IMR-90 (cell line): ENCODE data around the gene OR56A4. TPM values are rescaled to one million over a fixed set of nuclear protein-coding genes. Genes with fewer than 3 reads are reported as not detected.

ENCODE experiments used
- ATAC-seq: fragments of 200-7000 bp; cut with Tn5 transposase; 2 replicates; pipeline ENCODE4 v1.9.1; 2020; ENCODE audit warnings: low read depth, mild to moderate bottlenecking, moderate library complexity
- BruUV-seq: library from RNA; stranded (reverse); fragments of 400-500 nt; replicated peaks from 2 replicates; lab custom pipeline; 2021; lab: Mats Ljungman, UMichigan
- CTCF ChIA-PET: fragments of 300-600 bp; formaldehyde crosslinking; extraction: SDS; loops from one replicate; lab custom pipeline; 2021; ENCODE audit warnings: antibody characterized with exemption; lab: Yijun Ruan, JAX
- POLR2A ChIA-PET: fragments of 300-600 bp; sonication (Branson Sonifier 250); formaldehyde crosslinking; loops from one replicate; lab custom pipeline; 2022; ENCODE audit warnings: antibody characterized with exemption; ENCODE audit not compliant: unreplicated experiment; lab: Charles Lee
- DNase-seq: peaks from one replicate; pipeline ENCODE4 v3.0.0; 2013
- H2AFZ ChIP-seq: replicated peaks from 2 replicates; pipeline ENCODE3; 2013; ENCODE audit warnings: low read length, mild to moderate bottlenecking; ENCODE audit not compliant: poor library complexity
- H2AK5ac ChIP-seq: 2 replicates; pipeline ENCODE4 v1.6.1; 2013; ENCODE audit warnings: low read depth, low read length, inconsistent platforms
- H2AK9ac ChIP-seq: replicated peaks from 2 replicates; pipeline ENCODE3; 2013; ENCODE audit warnings: mild to moderate bottlenecking, low read depth, low read length, moderate library complexity; ENCODE audit not compliant: poor library complexity
- H2BK120ac ChIP-seq: 2 replicates; pipeline ENCODE4 v1.6.1; 2013; ENCODE audit warnings: low read depth, low read length, inconsistent platforms
- H2BK15ac ChIP-seq: 3 replicates; pipeline ENCODE4 v1.6.1; 2013; ENCODE audit warnings: low read depth, low read length, inconsistent platforms
- H2BK20ac ChIP-seq: 2 replicates; pipeline ENCODE4 v1.6.1; 2013; ENCODE audit warnings: low read depth, mild to moderate bottlenecking, inconsistent platforms, low read length, moderate library complexity
- H2BK5ac ChIP-seq: 2 replicates; pipeline ENCODE4 v1.6.1; 2013; ENCODE audit warnings: mild to moderate bottlenecking, low read depth, low read length, inconsistent platforms; ENCODE audit not compliant: poor library complexity, severe bottlenecking
- H3K14ac ChIP-seq: replicated peaks from 2 replicates; pipeline ENCODE4 v1.6.1; 2013; ENCODE audit warnings: low read depth, low read length, inconsistent platforms
- H3K18ac ChIP-seq: 2 replicates; pipeline ENCODE4 v1.6.1; 2013; ENCODE audit warnings: low read depth, low read length, control low read depth
- H3K23ac ChIP-seq: 2 replicates; pipeline ENCODE4 v1.6.1; 2013; ENCODE audit warnings: low read depth, low read length, inconsistent platforms
- H3K27ac ChIP-seq: 2 replicates; pipeline ENCODE4 v1.5.1; 2013; ENCODE audit warnings: mild to moderate bottlenecking, control low read depth, low read length; ENCODE audit not compliant: insufficient read depth
- H3K27me3 ChIP-seq: 2 replicates; pipeline ENCODE4 v1.6.1; 2013; ENCODE audit warnings: low read length; ENCODE audit not compliant: control insufficient read depth, insufficient read depth
- H3K36me3 ChIP-seq: 2 replicates; pipeline ENCODE4 v1.6.1; 2013; ENCODE audit warnings: low read length, mixed read lengths; ENCODE audit not compliant: control insufficient read depth, insufficient read depth
- H3K4ac ChIP-seq: 2 replicates; pipeline ENCODE4 v1.6.1; 2013; ENCODE audit warnings: low read depth, low read length, inconsistent platforms
- H3K4me1 ChIP-seq: 2 replicates; pipeline ENCODE4 v1.6.1; 2013; ENCODE audit warnings: low read length, mixed read lengths; ENCODE audit not compliant: control insufficient read depth, insufficient read depth
- H3K4me2 ChIP-seq: 2 replicates; pipeline ENCODE4 v1.6.1; 2013; ENCODE audit warnings: low read depth, mild to moderate bottlenecking, control low read depth, low read length, moderate library complexity
- H3K4me3 ChIP-seq: 2 replicates; pipeline ENCODE4 v1.5.1; 2013; ENCODE audit warnings: low read depth, mild to moderate bottlenecking, control low read depth, low read length, moderate library complexity; ENCODE audit not compliant: insufficient read depth
- H3K56ac ChIP-seq: 2 replicates; pipeline ENCODE4 v1.6.1; 2013; ENCODE audit warnings: low read length, inconsistent platforms; ENCODE audit not compliant: insufficient read depth; ENCODE audit errors: extremely low read depth
- H3K79me1 ChIP-seq, 2 experiments: 2 replicates each; pipeline ENCODE4 v1.6.1; 2013; ENCODE audit warnings: low read length in 2 of 2, inconsistent platforms in 1 of 2, low read depth in 1 of 2
- H3K9ac ChIP-seq: 2 replicates; pipeline ENCODE4 v1.6.1; 2013; ENCODE audit warnings: low read depth, low read length, control low read depth
- H3K9me1 ChIP-seq: 2 replicates; pipeline ENCODE4 v1.6.1; 2013; ENCODE audit warnings: low read length, inconsistent platforms; ENCODE audit not compliant: insufficient read depth
- H3K9me3 ChIP-seq: 2 replicates; pipeline ENCODE4 v1.6.1; 2013; ENCODE audit warnings: low read length; ENCODE audit not compliant: control insufficient read depth, insufficient read depth
- H4K20me1 ChIP-seq: 2 replicates; pipeline ENCODE4 v1.6.1; 2013; ENCODE audit warnings: low read length, inconsistent platforms; ENCODE audit not compliant: insufficient read depth
- H4K5ac ChIP-seq: 2 replicates; pipeline ENCODE4 v1.6.1; 2013; ENCODE audit warnings: mild to moderate bottlenecking, low read depth, low read length, control low read depth
- H4K8ac ChIP-seq, 2 experiments: 2 replicates each; pipeline ENCODE4 v1.6.1; 2013; ENCODE audit warnings: low read depth in 2 of 2, low read length in 2 of 2, control low read depth in 1 of 2, inconsistent platforms in 1 of 2
- H4K91ac ChIP-seq: 2 replicates; pipeline ENCODE4 v1.6.1; 2013; ENCODE audit warnings: low read depth, low read length, inconsistent platforms; ENCODE audit not compliant: insufficient read depth
- CTCF ChIP-seq: conservative IDR thresholded peaks from 2 replicates; pipeline ENCODE4 v1.5.1; 2012; ENCODE audit warnings: mild to moderate bottlenecking, low read depth, low read length, improper control_type of control experiment
- FOS ChIP-seq: fragments of 150-350 bp; IDR thresholded peaks from 2 replicates; pipeline ENCODE4 v1.6.1; 2016; ENCODE audit warnings: low read depth, low read length
- MAZ ChIP-seq: IDR thresholded peaks from 2 replicates; pipeline ENCODE4 v1.6.1; 2012; ENCODE audit warnings: low read depth, mild to moderate bottlenecking, low read length, improper control_type of control experiment, moderate library complexity, borderline replicate concordance
- MXI1 ChIP-seq: IDR thresholded peaks from 2 replicates; pipeline ENCODE4 v1.6.1; 2012; ENCODE audit warnings: low read depth, mild to moderate bottlenecking, low read length, moderate library complexity, borderline replicate concordance
- NFE2L2 ChIP-seq: fragments of 150-350 bp; IDR thresholded peaks from 2 replicates; pipeline ENCODE4 v1.6.1; 2016; ENCODE audit warnings: low read depth, mild to moderate bottlenecking, low read length
- POLR2A ChIP-seq: IDR thresholded peaks from 2 replicates; pipeline ENCODE4 v1.6.1; 2012; ENCODE audit warnings: mild to moderate bottlenecking, low read depth, low read length
- RAD21 ChIP-seq: IDR thresholded peaks from 2 replicates; pipeline ENCODE4 v1.6.1; 2012; ENCODE audit warnings: low read length, improper control_type of control experiment
- RCOR1 ChIP-seq: IDR thresholded peaks from 2 replicates; pipeline ENCODE4 v1.6.1; 2012; ENCODE audit warnings: mild to moderate bottlenecking, low read length, improper control_type of control experiment; ENCODE audit not compliant: insufficient replicate concordance
- SMC3 ChIP-seq: fragments of 150-350 bp; IDR thresholded peaks from 2 replicates; pipeline ENCODE4 v1.6.1; 2016; ENCODE audit warnings: low read depth, mild to moderate bottlenecking, antibody characterized with exemption, low read length, moderate library complexity
- dilution Hi-C: fragments of 300-500 bp; cut with HindIII; formaldehyde crosslinking; loops from one replicate; pipeline ENCODE4 v1.14.3; 2018; ENCODE audit warnings: low sequenced_read_pairs; ENCODE audit not compliant: unreplicated experiment
- in situ Hi-C: fragments of 300-500 bp; cut with MboI; formaldehyde crosslinking; loops from 3 replicates; pipeline ENCODE4 v1.14.3; 2019; ENCODE audit warnings: low sequenced_read_pairs, inconsistent platforms, mixed read lengths
- intact Hi-C: fragments of 100-400 bp; cut with micrococcal nuclease; formaldehyde crosslinking; loops from 2 replicates; pipeline ENCODE4 v1.10.0; 2022
- polyA plus RNA-seq, 3 experiments: library from polyadenylated mRNA; depleted of rRNA; stranded (reverse); fragments of >200 nt; gene quantifications; 2 replicates each; pipeline ENCODE4 v1.2.3, GENCODE V29; 2012; ENCODE audit warnings: low replicate concordance in 1 of 3
- total RNA-seq: library from RNA; depleted of rRNA; stranded (reverse); fragments of >200 nt; gene quantifications from 2 replicates; pipeline ENCODE4 v1.2.3, GENCODE V29; 2012
- TF ChIP-seq, protein P1 (sequence below): fragments of 150-350 bp; IDR thresholded peaks from 2 replicates; pipeline ENCODE4 v1.6.1; 2017; ENCODE audit warnings: mild to moderate bottlenecking, antibody characterized with exemption, low read length, low read depth

OR56A4 gene
- total and polyA plus RNA-seq, 2 of the 4 experiments (the other 2 are of a cell fraction), result not detected

- no peak within 1 kb of the TSS for H2BK20ac ChIP-seq
- no peak within 1 kb of the TSS for H3K18ac ChIP-seq
- no peak within 1 kb of the TSS for H2BK120ac ChIP-seq
- DNase-seq, result no peak
- in situ Hi-C loops, result no loop called here
- no peak within 1 kb of the TSS for H3K9ac ChIP-seq
- ChIA-PET CTCF (no interaction called here), POLR2A (no interaction called here)
- H2AFZ ChIP-seq, result no peak within 1 kb of the TSS
- H3K9me1 ChIP-seq, result no peaks in the 10 kb centered on the region
- H3K79me1 ChIP-seq, result no peaks in the 10 kb centered on the region
- no peak within 1 kb of the TSS for H3K4me3 ChIP-seq
- H3K36me3 ChIP-seq, result no peaks in the 10 kb centered on the region
- no peak within 1 kb of the TSS for H3K23ac ChIP-seq
- H3K4ac ChIP-seq, result no peak within 1 kb of the TSS
- H2BK15ac ChIP-seq, result no peak within 1 kb of the TSS
- H2AK5ac ChIP-seq, result no peak within 1 kb of the TSS
- dilution Hi-C loops, result no loop called here
- no TSS peak for BruUV-seq
- H3K4me1 ChIP-seq, result no peaks in the 10 kb centered on the region
- no peak within 1 kb of the TSS for H3K56ac ChIP-seq
- peaks cover 10% of the 10 kb centered on the region for H3K9me3 ChIP-seq
- H3K27ac ChIP-seq, result no peak within 1 kb of the TSS
- H3K14ac ChIP-seq, result no peak within 1 kb of the TSS
- no peak for ATAC-seq
- no peak within 1 kb of the TSS for H2AK9ac ChIP-seq
- no peaks in the 10 kb centered on the region for H4K20me1 ChIP-seq
- H2BK5ac ChIP-seq, result no peak within 1 kb of the TSS
- no peak within 1 kb of the TSS for H4K8ac ChIP-seq
- H4K91ac ChIP-seq, result no peak within 1 kb of the TSS
- H4K5ac ChIP-seq, result no peak within 1 kb of the TSS
- intact Hi-C loops, result loop anchor here (5.0 to 10.0 kb wide), 2 partner anchors 554 to 756 kb away; no protein-coding TSS in a partner anchor
- no peak within 1 kb of the TSS for H3K4me2 ChIP-seq
- TF ChIP-seq MXI1 (no peak), FOS (no peak), MAZ (no peak), RAD21 (no peak), NFE2L2 (no peak), RCOR1 (no peak), SMC3 (no peak), CTCF (no peak), POLR2A (no peak)
- TF ChIP-seq, protein P1, sequence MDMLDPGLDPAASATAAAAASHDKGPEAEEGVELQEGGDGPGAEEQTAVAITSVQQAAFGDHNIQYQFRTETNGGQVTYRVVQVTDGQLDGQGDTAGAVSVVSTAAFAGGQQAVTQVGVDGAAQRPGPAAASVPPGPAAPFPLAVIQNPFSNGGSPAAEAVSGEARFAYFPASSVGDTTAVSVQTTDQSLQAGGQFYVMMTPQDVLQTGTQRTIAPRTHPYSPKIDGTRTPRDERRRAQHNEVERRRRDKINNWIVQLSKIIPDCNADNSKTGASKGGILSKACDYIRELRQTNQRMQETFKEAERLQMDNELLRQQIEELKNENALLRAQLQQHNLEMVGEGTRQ, result no peak
- H3K27me3 ChIP-seq, result no peaks in the 10 kb centered on the region
Observed at GRCh38 chr11:5968394-5968793, 38.4 kb downstream of the OR56A4 start, which contains the start of gene OR56A5. TSS of gene OR56A5 (minus strand) at chr11:5968494. CDS start at chr11:5968494, 0 bp downstream.
